Naive thymus-derived CD8-positive, alpha-beta T cell (primary cell): Measurements from ENCODE around the gene SOX8. TPM values are rescaled to one million over a fixed set of nuclear protein-coding genes. Genes with fewer than 3 reads are reported as not detected.

ENCODE experiments used
- ATAC-seq, 2 donors: fragments of 150-1000 bp; cut with Tn5 transposase in 1 of 2; sonication (Bioruptor Pico), chemical (Tn5 transposase) in 1 of 2; 1 replicate in 1 of 2; 2 replicates in 1 of 2; pipeline ENCODE4 v1.10.0; 2021; ENCODE audit warnings: mild to moderate bottlenecking in 2 of 2, moderate library complexity in 2 of 2
- POLR2A ChIA-PET: fragments of 350-600 bp; sonication (Branson Sonifier 250); formaldehyde crosslinking; loops from one replicate; lab custom pipeline; 2021; ENCODE audit warnings: antibody characterized with exemption; lab: Charles Lee
- DNase-seq, 10 donors: peaks; one replicate each; pipeline versions ENCODE4 v3.0.0 to v3.0.0-alpha.2; 2020 to 2022
- H3K27ac Mint-ChIP-seq, 10 donors: one replicate each; pipeline ENCODE4 v1.8.0; 2020 to 2022; ENCODE audit warnings: mild to moderate bottlenecking in 10 of 10, mixed read lengths in 10 of 10, moderate library complexity in 4 of 10, inconsistent platforms in 1 of 10
- H3K27me3 Mint-ChIP-seq, 5 donors: one replicate each; pipeline ENCODE4 v1.8.0; 2021 to 2022; ENCODE audit warnings: mixed read lengths in 5 of 5
- H3K36me3 Mint-ChIP-seq, 3 donors: one replicate each; pipeline ENCODE4 v1.8.0; 2020 to 2022; ENCODE audit warnings: mixed read lengths in 3 of 3, mild to moderate bottlenecking in 2 of 3, inconsistent platforms in 1 of 3
- H3K4me1 Mint-ChIP-seq, 4 donors: one replicate each; pipeline ENCODE4 v1.8.0; 2021 to 2022; ENCODE audit warnings: mixed read lengths in 4 of 4
- H3K4me3 Mint-ChIP-seq, 10 donors: one replicate each; pipeline ENCODE4 v1.8.0; 2020 to 2022; ENCODE audit warnings: mild to moderate bottlenecking in 10 of 10, mixed read lengths in 10 of 10, moderate library complexity in 6 of 10, inconsistent platforms in 1 of 10
- H3K9me3 Mint-ChIP-seq, 9 donors: one replicate each; pipeline ENCODE4 v1.8.0; 2020 to 2022; ENCODE audit warnings: mixed read lengths in 9 of 9, mild to moderate bottlenecking in 3 of 9, inconsistent platforms in 1 of 9, moderate library complexity in 1 of 9
- polyA plus RNA-seq, 3 donors: library from polyadenylated mRNA; unstranded; fragments of 300-500 nt; fragmentation: Illumina TruSeq; gene quantifications; one replicate each; pipeline ENCODE4 v1.2.3, GENCODE V29; 2021
- total RNA-seq, 8 experiments: library from RNA in 2 of 8; stranded (reverse) in 2 of 8; gene quantifications; one replicate each; pipeline ENCODE4 v1.2.3 and lab custom pipeline; 2021 to 2026

SOX8 gene
- total and polyA plus RNA-seq, 5 experiments from 2014 or later, result 1.3 to 5.1 (median 3.0) TPM

DNA sequence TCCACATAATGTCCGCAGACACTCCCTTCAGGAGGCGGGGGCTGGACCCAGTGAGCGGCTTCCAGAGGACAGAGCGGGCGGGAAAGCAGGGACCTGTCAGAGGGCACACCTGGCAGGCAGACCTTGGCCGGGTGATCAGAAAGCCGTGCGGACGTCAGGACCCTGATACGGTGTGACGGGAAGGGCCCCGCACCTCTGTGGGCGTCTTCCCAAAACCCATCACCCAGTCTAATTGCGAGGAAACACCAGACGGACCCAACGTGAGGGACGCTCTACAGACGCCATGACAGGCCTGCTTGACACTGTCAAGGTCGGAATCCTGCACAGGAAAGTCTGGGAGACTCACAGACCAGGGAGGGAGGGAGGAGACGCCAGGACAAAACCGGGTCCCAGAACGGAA lies 19.2 kb upstream of the SOX8 start:
- H3K4me1 Mint-ChIP-seq, result peaks cover 21 to 53% (median 32%) of the 10 kb centered on the region in 4 donors

DNA sequence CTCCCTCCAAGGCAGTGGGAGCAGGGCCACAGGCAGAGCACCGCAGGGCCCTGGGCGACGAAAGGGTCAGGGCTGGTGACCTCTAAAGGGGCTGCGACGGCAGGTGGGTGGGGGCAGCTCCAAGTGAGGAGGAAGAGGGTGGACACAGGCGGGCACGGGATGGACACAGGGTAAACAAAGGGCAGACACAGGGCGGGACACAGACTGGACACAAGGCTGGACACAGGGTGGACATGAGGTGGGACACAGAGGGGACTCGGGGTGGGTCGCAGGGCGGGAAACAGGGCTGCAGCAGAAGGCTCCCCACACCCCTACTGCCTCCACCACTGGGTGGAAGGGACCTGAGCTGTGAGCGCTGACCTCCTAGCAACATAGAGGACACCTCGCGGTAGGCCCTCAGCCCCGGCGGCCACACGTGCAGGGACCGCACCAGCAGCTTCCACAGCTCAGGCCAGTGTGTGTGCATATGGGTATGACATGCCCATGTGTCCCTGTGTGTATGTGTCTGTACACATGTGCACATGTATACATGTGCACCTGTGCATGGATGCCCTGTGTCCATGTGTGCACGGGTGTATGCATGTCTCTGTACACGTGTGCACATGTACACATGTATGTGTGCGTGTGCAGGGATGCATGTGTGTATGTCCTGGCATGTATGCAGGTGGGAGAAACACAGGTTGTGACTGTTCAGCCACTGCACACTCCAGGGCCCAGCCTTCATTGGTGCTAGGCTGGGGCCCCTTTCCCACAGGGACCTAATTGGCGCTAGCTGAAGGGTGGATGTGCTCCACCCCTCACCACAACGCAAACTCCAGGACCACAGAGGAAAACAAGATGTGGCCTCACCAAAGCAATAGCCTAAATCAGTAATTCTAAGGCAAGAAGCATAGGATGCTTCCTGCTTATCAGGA lies 18.4 kb upstream of the SOX8 start:
- Mint-ChIP-seq H3K4me1 (peaks cover 22 to 52% (median 31%) of the 10 kb centered on the region in 4 donors), H3K27ac (peak overlapping the region in 7 of 10 donors; percentile 20 to 90 (median 67)), H3K27me3 (no peaks in the 10 kb centered on the region), H3K9me3 (no peaks in the 10 kb centered on the region), H3K4me3 (peak overlapping the region in 5 of 10 donors; percentile 36 to 63 (median 50)), H3K36me3 (peaks cover 0 to 22% (median 12%) of the 10 kb centered on the region in 3 donors)
- POLR2A ChIA-PET, result no interaction called here
- ATAC-seq (no peak), DNase-seq (no peak)

More for the DNA sequence above, 19.2 kb upstream of the SOX8 start:
- peaks cover 0 to 22% (median 12%) of the 10 kb centered on the region in 3 donors for H3K36me3 Mint-ChIP-seq
- ATAC-seq (no peak), DNase-seq (no peak)
- H3K9me3 Mint-ChIP-seq, result no peaks in the 10 kb centered on the region
- no peaks in the 10 kb centered on the region for H3K27me3 Mint-ChIP-seq
- H3K4me3 Mint-ChIP-seq, result no peak overlapping the region
- POLR2A ChIA-PET, result no interaction called here
- no peak overlapping the region for H3K27ac Mint-ChIP-seq

DNA sequence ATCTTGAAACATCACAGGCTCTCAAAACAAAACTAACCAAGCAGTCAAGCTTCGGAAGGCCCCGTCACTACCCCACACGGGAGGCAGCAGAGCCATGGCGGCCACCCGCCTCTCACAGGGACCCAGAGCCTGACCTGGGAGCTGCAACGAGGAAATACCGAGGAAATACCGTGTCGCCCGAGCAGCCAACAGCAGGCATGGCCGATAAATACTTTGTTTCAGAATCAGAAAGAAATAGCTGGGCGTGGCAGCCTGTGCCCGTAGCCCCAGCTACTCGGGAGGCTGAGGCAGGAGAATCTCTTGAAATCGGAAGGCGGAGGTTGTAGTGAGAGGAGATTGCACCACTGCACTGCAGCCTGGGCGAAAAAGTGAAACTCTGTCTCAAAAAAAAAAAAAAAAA lies 17.7 kb upstream of the SOX8 start:
- no peak for ATAC-seq
- Mint-ChIP-seq H3K4me3 (peak overlapping the region in 5 of 10 donors; percentile 36 to 63 (median 50)), H3K4me1 (peaks cover 23 to 58% (median 38%) of the 10 kb centered on the region in 4 donors), H3K27me3 (no peaks in the 10 kb centered on the region), H3K36me3 (peaks cover 0 to 22% (median 12%) of the 10 kb centered on the region in 3 donors), H3K9me3 (no peaks in the 10 kb centered on the region), H3K27ac (peak overlapping the region in 6 of 10 donors; percentile 20 to 90 (median 66))
- no peak for DNase-seq
- POLR2A ChIA-PET, result interaction anchor here (0.6 kb wide), 1 partner anchor 35 kb away, joined by 3 read pairs; no protein-coding TSS in a partner anchor

DNA sequence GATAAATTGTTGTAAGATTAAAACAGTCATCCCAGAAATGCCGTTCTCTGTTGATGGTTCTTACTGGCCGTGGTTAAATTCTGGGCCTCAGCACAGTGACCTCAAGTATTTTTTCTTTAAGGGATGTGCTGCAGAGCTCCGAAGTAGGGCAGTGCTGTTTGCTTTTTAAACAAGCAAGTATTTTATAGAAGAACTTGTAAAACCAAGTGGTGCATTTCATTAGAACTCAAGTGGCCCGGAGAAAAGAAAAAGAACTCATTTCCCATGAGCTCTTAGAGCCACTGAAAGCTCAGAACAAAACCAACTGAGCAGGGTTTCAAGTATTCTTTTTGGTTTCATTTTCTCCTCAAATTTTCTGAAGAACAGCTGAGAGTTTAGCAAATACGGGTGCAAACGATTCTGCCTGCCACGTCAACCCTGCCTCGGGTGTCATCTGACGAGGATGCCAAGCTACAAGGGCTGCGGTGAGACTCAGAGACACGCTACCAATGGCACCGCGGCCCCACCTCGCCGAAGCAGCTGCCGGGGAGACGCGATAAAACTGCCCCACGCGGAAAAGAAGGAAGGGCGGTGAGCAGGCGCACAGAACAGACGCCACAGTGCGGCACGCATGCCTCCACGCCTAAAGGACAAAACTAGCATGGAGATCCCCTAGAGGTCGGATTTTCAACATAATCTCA lies 17.1 kb upstream of the SOX8 start:
- peaks cover 0 to 22% (median 12%) of the 10 kb centered on the region in 3 donors for H3K36me3 Mint-ChIP-seq
- H3K4me3 Mint-ChIP-seq, result peak overlapping the region in 5 of 10 donors; percentile 8 to 63 (median 30)
- ATAC-seq (peak; percentile 30 to 44), DNase-seq (peak in 1 of 10 donors; percentile 41)
- H3K27me3 Mint-ChIP-seq, result no peaks in the 10 kb centered on the region
- POLR2A ChIA-PET, result interaction anchor here (0.6 to 1.4 kb wide), 2 partner anchors 17 to 35 kb away, joined by 3 read pairs; partner anchors contain the start of gene SOX8
- no peaks in the 10 kb centered on the region for H3K9me3 Mint-ChIP-seq
- peak overlapping the region in 2 of 10 donors; percentile 20 to 90 for H3K27ac Mint-ChIP-seq
- H3K4me1 Mint-ChIP-seq, result peaks cover 19 to 58% (median 36%) of the 10 kb centered on the region in 4 donors

DNA sequence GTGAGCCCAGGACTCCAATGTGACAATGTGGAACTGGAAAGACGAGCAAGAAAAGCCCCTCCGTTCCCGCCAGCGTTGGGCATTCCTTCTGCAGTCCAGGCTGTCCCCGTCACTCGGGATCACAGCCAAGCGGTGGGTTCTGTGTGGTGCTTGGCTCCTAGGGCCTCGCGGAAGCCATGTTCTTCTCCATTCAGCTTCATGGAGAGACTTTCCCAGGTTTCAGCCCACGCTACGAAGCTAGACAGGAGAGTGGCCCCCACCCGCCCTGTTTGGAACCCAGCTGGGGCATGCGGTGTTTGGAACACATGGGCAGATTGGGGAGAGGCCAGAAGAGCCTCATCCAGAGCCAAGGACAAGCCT lies 16.6 kb upstream of the SOX8 start:
- Mint-ChIP-seq H3K36me3 (peaks cover 0 to 22% (median 12%) of the 10 kb centered on the region in 3 donors), H3K4me3 (peak overlapping the region in 2 of 10 donors; percentile 24 to 63), H3K27ac (peak overlapping the region in 3 of 10 donors; percentile 20 to 90 (median 43)), H3K4me1 (peaks cover 17 to 58% (median 36%) of the 10 kb centered on the region in 4 donors), H3K27me3 (no peaks in the 10 kb centered on the region), H3K9me3 (no peaks in the 10 kb centered on the region)
- DNase-seq (no peak), ATAC-seq (no peak)
- POLR2A ChIA-PET, result interaction anchor here (1.4 kb wide), 1 partner anchor 16 kb away, joined by 3 read pairs; the partner anchor contains the start of gene SOX8

DNA sequence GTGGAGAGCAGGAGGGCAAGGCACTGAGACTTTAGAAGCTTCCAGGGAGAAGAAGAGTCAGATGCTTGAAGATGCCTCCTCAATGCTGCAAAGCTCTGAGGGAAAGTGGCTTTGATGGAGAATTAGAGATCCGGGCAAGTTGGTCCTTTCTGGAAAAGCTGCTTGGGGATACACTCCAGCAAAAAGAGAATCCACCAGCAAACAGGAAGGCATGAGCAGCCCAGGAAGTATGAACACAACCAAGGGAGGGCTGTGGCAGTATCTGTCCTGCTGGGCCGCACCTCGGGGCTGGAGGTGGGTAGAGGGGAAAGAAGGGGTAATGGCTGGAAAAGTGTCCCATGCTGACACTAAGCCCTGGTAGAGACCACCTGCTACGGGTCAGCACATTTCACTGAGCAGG lies 16.1 kb upstream of the SOX8 start:
- POLR2A ChIA-PET, result interaction anchor here (1.4 kb wide), 1 partner anchor 16 kb away, joined by 3 read pairs; the partner anchor contains the start of gene SOX8
- no peak for ATAC-seq
- Mint-ChIP-seq H3K4me3 (peak overlapping the region in 1 of 10 donors; percentile 24), H3K4me1 (peaks cover 17 to 58% (median 36%) of the 10 kb centered on the region in 4 donors), H3K36me3 (peaks cover 0 to 22% (median 12%) of the 10 kb centered on the region in 3 donors), H3K27ac (peak overlapping the region in 4 of 10 donors; percentile 20 to 90 (median 52)), H3K27me3 (no peaks in the 10 kb centered on the region), H3K9me3 (no peaks in the 10 kb centered on the region)
- DNase-seq, result no peak

DNA sequence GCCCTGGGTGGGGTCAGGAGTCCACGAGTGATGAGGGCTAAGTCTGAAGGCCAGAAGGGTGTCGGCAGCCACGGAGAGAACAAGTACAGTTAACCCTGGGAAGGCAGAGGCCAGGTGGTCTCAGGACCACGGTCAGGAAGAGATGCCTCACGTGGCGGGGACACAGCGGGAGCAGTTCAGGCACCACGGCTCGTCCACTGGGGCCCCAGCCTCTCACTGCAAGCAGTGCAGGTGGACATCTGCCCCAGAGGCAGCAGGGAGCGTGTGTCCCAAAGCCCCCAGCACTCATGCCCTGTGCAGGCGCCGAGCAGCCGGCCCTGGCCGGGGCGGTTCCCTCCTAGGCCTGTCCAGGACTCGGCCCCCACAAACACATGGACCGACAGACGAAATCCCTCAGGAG lies 15.5 kb upstream of the SOX8 start:
- peaks cover 0 to 22% (median 12%) of the 10 kb centered on the region in 3 donors for H3K36me3 Mint-ChIP-seq
- POLR2A ChIA-PET, result interaction anchor here (0.6 kb wide), 1 partner anchor 64 kb away, joined by 4 read pairs; no protein-coding TSS in a partner anchor
- peaks cover 17 to 58% (median 36%) of the 10 kb centered on the region in 4 donors for H3K4me1 Mint-ChIP-seq
- no peaks in the 10 kb centered on the region for H3K27me3 Mint-ChIP-seq
- no peaks in the 10 kb centered on the region for H3K9me3 Mint-ChIP-seq
- H3K4me3 Mint-ChIP-seq, result peak overlapping the region in 2 of 10 donors; percentile 45 to 74
- ATAC-seq (no peak), DNase-seq (no peak)
- peak overlapping the region in 2 of 10 donors; percentile 35 to 76 for H3K27ac Mint-ChIP-seq

DNA sequence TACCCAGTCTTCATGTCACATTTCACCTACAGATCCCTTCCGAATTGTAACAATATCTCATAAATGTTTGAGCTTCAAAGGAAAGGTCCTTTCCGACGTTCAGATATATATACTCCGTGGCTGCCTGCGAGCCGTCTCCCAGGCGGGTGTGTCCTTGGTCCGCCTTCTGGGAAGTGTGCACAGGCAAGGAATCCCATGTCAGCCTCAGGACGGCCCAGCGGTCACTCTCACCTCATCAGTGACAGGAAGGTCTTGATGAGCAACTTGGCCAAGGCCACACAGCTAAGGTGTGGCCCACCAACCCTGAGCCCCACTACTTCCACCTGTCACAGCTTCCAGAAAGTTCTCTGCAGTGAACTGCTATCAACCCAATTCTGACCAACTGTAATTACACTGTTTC lies 15.1 kb upstream of the SOX8 start:
- H3K27me3 Mint-ChIP-seq, result no peaks in the 10 kb centered on the region
- H3K36me3 Mint-ChIP-seq, result peaks cover 0 to 22% (median 12%) of the 10 kb centered on the region in 3 donors
- POLR2A ChIA-PET, result interaction anchor here (0.6 to 1.5 kb wide), 2 partner anchors 14 to 63 kb away, joined by 4 read pairs; no protein-coding TSS in a partner anchor
- ATAC-seq (no peak), DNase-seq (no peak)
- peaks cover 19 to 61% (median 39%) of the 10 kb centered on the region in 4 donors for H3K4me1 Mint-ChIP-seq
- H3K4me3 Mint-ChIP-seq, result no peak overlapping the region
- H3K9me3 Mint-ChIP-seq, result no peaks in the 10 kb centered on the region
- no peak overlapping the region for H3K27ac Mint-ChIP-seq

DNA sequence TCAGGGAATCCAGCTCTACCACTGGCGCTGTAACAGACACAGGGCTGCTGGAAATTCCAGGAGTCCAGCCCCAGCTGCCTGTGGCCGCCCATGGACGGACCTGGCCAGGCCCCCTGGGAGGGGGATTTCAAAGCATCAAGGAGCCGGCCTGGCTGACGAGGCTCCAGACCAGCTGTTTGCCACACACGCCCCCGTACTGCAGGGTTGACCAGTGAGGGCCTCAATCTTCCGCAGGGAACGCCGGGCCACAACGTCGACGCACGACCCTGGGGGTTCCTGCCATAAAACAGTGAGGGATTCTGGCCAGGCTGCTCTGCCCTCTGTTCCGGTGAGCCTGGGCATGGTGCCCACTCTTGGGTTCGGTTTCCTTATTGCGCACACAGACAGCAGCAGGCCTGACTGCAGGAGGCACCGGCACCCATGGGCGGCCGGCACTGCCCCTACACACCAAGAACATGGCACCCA lies 14.5 kb upstream of the SOX8 start:
- Mint-ChIP-seq H3K9me3 (no peaks in the 10 kb centered on the region), H3K4me1 (peaks cover 20 to 63% (median 41%) of the 10 kb centered on the region in 4 donors), H3K27ac (no peak overlapping the region), H3K4me3 (no peak overlapping the region), H3K27me3 (no peaks in the 10 kb centered on the region), H3K36me3 (peaks cover 0 to 22% (median 12%) of the 10 kb centered on the region in 3 donors)
- no peak for DNase-seq
- no peak for ATAC-seq
- POLR2A ChIA-PET, result interaction anchor here (1.5 kb wide), 1 partner anchor 14 kb away, joined by 4 read pairs; no protein-coding TSS in a partner anchor

DNA sequence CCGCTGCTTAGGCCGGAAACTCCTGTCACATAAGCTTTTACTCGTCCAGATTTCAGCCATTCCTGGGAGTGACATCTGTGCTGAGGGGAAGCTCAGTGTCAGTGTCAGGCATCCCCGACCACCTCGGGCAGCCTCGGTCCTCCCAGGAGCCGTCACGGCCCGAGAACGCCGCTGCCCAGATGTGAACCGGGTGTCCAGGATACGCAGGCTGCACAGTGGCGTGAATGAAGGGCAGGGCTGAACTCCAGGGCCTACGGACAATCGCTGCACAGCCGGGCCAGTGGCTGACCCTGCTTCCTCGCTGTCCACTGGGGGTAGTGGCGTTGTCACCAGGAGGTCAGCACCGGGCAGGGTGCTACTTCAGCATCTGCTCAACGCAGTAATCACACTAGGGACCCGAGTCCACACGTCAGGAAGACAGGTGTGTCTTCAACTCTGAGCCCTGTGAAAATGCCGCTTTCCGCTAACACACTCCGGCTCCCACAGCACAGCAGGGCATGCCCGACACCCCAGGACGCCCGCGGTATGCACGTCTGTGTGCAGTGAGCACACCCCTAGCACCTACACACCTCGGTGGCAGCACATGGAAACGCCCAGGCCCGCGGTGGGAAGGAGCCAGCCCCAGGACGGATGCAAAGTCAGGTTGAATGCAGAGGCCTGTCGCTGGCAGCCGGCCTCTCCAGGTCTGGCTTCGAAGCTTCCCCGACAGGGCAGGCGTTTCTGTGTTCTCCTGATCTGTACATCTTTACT lies 13.8 kb upstream of the SOX8 start:
- ATAC-seq, result no peak
- POLR2A ChIA-PET, result interaction anchor here (0.8 to 1.5 kb wide), 2 partner anchors 13 to 14 kb away, joined by 3 to 4 read pairs; partner anchors contain the start of gene SOX8

DNA sequence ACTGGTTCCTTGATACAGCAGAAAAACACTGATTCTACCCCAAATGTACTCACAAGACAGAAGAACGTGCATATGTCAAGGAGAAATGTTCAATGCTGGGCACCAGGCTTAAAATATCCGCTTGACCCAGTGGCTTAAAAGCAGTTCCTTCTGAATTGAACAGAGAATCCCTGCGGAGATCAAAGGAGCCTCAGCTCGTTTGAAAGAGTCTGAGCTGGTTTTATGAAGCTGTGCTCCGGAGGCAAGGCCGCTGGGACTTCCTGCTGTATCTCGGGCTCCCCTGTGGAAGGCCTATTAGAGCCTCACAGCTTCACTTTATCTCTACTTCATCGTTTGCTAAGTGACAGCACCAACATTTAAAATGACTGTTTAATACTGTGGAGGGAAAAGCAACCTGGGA lies 12.9 kb upstream of the SOX8 start:
- Mint-ChIP-seq H3K9me3 (no peaks in the 10 kb centered on the region), H3K4me1 (peaks cover 16 to 51% (median 35%) of the 10 kb centered on the region in 4 donors), H3K27ac (peak overlapping the region in 8 of 10 donors; percentile 4 to 83 (median 51)), H3K4me3 (peak overlapping the region; percentile 43 to 83 (median 70)), H3K27me3 (no peaks in the 10 kb centered on the region), H3K36me3 (peaks cover 0 to 19% (median 12%) of the 10 kb centered on the region in 3 donors)
- no peak for DNase-seq
- no peak for ATAC-seq
- POLR2A ChIA-PET, result interaction anchor here (0.8 to 1.9 kb wide), 2 partner anchors 11 to 13 kb away, joined by 3 to 5 read pairs; partner anchors contain the start of gene SOX8

More for the DNA sequence above, 13.8 kb upstream of the SOX8 start:
- peaks cover 20 to 60% (median 41%) of the 10 kb centered on the region in 4 donors for H3K4me1 Mint-ChIP-seq
- DNase-seq, result no peak
- H3K36me3 Mint-ChIP-seq, result peaks cover 0 to 22% (median 12%) of the 10 kb centered on the region in 3 donors
- peak overlapping the region in 1 of 10 donors; percentile 22 for H3K27ac Mint-ChIP-seq
- no peaks in the 10 kb centered on the region for H3K9me3 Mint-ChIP-seq
- H3K27me3 Mint-ChIP-seq, result no peaks in the 10 kb centered on the region
- peak overlapping the region in 3 of 10 donors; percentile 36 to 83 (median 60) for H3K4me3 Mint-ChIP-seq
